ENCODE data around the gene CTRB1.

CTRB1 gene

GRCh38 chr16:75224306-75225082, 5.7 kb downstream of the CTRB1 start:
- H3K36me3 ChIP-seq (ENCODE audit: insufficient read depth, low read length), result no peaks in the 10 kb centered on the region
- no peak overlapping the region for H3K4me2 ChIP-seq (ENCODE audit: low read length)
- H3K79me2 ChIP-seq (ENCODE audit: insufficient read depth, low read length), result no peaks in the 10 kb centered on the region
- H3K27ac ChIP-seq (ENCODE audit: low read depth, low read length, poor library complexity, severe bottlenecking), result no peak overlapping the region
- no peak overlapping the region for H3K4me3 ChIP-seq (ENCODE audit: low read depth, low read length, poor library complexity, severe bottlenecking)
- H3F3A ChIP-seq (ENCODE audit: insufficient read depth, low read length), result no peaks in the 10 kb centered on the region
- no peak overlapping the region for H3K9ac ChIP-seq (ENCODE audit: low read length)
- no peaks in the 10 kb centered on the region for H4K20me1 ChIP-seq (ENCODE audit: insufficient read depth, low read length)
- H3K4me1 ChIP-seq (ENCODE audit: insufficient read depth, low read length, severe bottlenecking), result peaks cover 6% of the 10 kb centered on the region
- H3K9me2 ChIP-seq (ENCODE audit: low read depth, low read length), result no peaks in the 10 kb centered on the region
- TF ChIP-seq CTCF (IDR thresholded peaks at IDR 0.05; ENCODE audit: low read length) (no peak), EZH2 (IDR thresholded peaks at IDR 0.05; ENCODE audit: borderline replicate concordance, low read length) (no peak)
- H3K9me3 ChIP-seq (ENCODE audit: low read length), result no peaks in the 10 kb centered on the region
- H2AFZ ChIP-seq (ENCODE audit: low read length), result no peak overlapping the region
- no peaks in the 10 kb centered on the region for H3K27me3 ChIP-seq (ENCODE audit: insufficient read depth, low read length)

GRCh38 chr16:75225092-75225491, 6.3 kb downstream of the CTRB1 start:
- H3K9me2 ChIP-seq (ENCODE audit: low read depth, low read length), result no peaks in the 10 kb centered on the region
- no peaks in the 10 kb centered on the region for H3K79me2 ChIP-seq (ENCODE audit: insufficient read depth, low read length)
- no peak overlapping the region for H3K27ac ChIP-seq (ENCODE audit: low read depth, low read length, poor library complexity, severe bottlenecking)
- no peak overlapping the region for H3K4me3 ChIP-seq (ENCODE audit: low read depth, low read length, poor library complexity, severe bottlenecking)
- no peak overlapping the region for H3K9ac ChIP-seq (ENCODE audit: low read length)
- no peaks in the 10 kb centered on the region for H3K9me3 ChIP-seq (ENCODE audit: low read length)
- no peaks in the 10 kb centered on the region for H3K4me1 ChIP-seq (ENCODE audit: insufficient read depth, low read length, severe bottlenecking)
- no peak for TF ChIP-seq CTCF (IDR thresholded peaks at IDR 0.05; ENCODE audit: low read length)
- no peak for TF ChIP-seq EZH2 (IDR thresholded peaks at IDR 0.05; ENCODE audit: borderline replicate concordance, low read length)
- H3K4me2 ChIP-seq (ENCODE audit: low read length), result no peak overlapping the region
- no peaks in the 10 kb centered on the region for H3K27me3 ChIP-seq (ENCODE audit: insufficient read depth, low read length)
- H2AFZ ChIP-seq (ENCODE audit: low read length), result no peak overlapping the region
- H4K20me1 ChIP-seq (ENCODE audit: insufficient read depth, low read length), result no peaks in the 10 kb centered on the region
- no peaks in the 10 kb centered on the region for H3F3A ChIP-seq (ENCODE audit: insufficient read depth, low read length)
- no peaks in the 10 kb centered on the region for H3K36me3 ChIP-seq (ENCODE audit: insufficient read depth, low read length)

- TF ChIP-seq EZH2 (IDR thresholded peaks at IDR 0.05; ENCODE audit: borderline replicate concordance, low read length) (no peak), CTCF (IDR thresholded peaks at IDR 0.05; ENCODE audit: low read length) (no peak)
- Histone ChIP-seq H3K27me3 (ENCODE audit: insufficient read depth, low read length) (no peaks in the 10 kb centered on the region), H3K4me2 (ENCODE audit: low read length) (no peak overlapping the region), H3F3A (ENCODE audit: insufficient read depth, low read length) (no peaks in the 10 kb centered on the region), H3K79me2 (ENCODE audit: insufficient read depth, low read length) (no peaks in the 10 kb centered on the region), H3K9me3 (ENCODE audit: low read length) (no peaks in the 10 kb centered on the region), H3K9me2 (ENCODE audit: low read depth, low read length) (no peaks in the 10 kb centered on the region), H3K36me3 (ENCODE audit: insufficient read depth, low read length) (no peaks in the 10 kb centered on the region), H3K4me3 (ENCODE audit: low read depth, low read length, poor library complexity, severe bottlenecking) (no peak overlapping the region), H3K27ac (ENCODE audit: low read depth, low read length, poor library complexity, severe bottlenecking) (no peak overlapping the region), H3K9ac (ENCODE audit: low read length) (no peak overlapping the region), H4K20me1 (ENCODE audit: insufficient read depth, low read length) (no peaks in the 10 kb centered on the region), H2AFZ (ENCODE audit: low read length) (no peak overlapping the region), H3K4me1 (ENCODE audit: insufficient read depth, low read length, severe bottlenecking) (no peaks in the 10 kb centered on the region)
Measured at GRCh38 chr16:75225678-75226515, 7.1 kb downstream of the CTRB1 start.
